GM19467 (cell line): ENCODE measurements around the gene NPAS2.

Experiments
- ATAC-seq: cut with Tn5 transposase; IDR thresholded peaks from one replicate; pipeline ENCODE4 v1.9.1; 2021; ENCODE audit warnings: mild to moderate bottlenecking, moderate library complexity; ENCODE audit not compliant: unreplicated experiment

Gene NPAS2

DNA sequence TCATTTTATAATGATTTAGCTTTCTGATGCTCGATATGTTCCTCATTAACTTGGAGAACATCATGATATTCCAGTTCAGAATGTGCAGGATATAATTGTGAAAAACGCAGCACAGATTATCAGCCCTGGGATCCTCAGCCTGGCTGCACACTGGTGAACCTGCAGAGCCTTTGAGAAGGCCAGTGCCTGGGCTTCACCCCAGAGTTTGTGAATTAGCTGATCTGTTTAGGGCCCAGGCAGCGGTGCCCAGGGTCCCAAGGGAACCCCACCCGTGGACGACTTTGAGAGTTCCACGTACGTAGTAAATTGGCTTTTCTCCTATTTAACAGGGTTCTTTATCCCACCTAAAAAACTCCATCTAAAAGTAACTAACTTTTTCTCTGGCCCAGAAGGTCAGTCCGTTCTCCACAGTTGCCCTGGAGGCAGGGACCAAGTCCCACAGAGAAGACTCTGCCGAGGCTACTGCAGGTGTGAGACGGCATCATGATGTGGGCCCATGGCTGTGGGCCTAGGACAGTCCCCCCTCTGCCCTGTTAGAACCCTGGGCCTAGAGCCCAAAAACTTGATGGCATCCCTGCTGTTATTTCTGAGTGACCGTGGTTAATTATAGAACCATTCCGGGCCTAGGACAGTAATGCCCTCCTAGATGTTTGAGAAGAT lies 142.6 kb downstream of the NPAS2 start:
- no peak for ATAC-seq

DNA sequence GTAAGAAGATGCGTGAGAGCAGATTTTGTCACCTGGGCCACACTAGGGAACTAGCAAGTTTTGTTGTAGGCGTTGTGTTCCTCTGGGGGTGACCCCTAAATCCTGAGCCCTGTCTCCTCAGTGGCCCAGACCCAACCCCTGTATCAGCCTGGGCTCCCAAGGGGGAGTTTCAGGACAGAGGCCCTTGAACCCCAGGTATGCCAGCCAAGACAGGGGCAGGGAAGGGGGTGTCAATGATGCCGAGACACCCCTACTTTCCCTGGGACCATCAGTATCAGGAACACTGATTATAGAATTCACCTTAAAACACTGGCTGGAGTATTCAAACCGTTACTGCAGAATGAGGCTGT lies 143.1 kb downstream of the NPAS2 start:
- no peak for ATAC-seq

DNA sequence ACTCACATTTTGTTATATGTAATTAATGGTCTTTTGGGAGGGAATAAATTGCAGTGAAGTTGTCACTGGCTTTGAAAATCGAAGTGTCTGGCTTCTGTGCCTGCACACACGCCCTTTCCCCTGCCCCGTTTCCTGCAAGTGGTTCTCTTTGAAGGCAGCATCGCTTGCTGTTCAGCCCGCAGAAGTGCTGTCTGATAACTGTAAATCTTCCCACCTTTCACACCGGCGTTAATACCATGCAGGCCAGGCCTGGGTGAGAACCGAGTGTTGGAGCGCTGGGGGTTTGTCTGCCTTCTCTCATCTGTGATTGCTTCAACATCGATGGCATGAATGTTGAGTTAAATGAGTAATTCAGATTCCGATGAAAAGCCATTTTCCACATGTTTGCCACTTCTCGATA lies 144.3 kb downstream of the NPAS2 start:
- ATAC-seq: no peak

DNA sequence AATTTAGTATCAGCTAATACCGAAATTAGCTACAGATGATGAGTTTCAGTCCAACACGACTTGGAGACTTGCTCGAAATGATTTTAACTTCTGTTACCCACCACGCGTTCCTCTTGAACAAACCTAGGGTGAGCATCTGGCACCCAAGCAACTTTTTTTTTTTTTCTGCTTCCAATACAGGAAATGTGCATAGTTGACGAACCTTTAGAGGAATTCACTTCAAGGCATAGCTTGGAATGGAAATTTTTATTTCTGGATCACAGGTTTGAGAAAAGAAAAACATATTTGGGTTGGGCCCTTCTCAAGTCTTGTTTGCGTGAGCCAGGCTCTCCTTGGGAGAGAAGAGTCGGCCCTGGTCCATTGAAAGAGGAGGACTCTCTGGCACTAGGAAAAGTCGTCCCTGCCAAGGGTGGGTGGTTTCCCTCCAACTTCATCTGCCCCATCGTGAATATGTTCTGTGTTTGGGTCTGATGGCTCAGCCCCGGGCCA lies 144.8 kb downstream of the NPAS2 start:
- no peak for ATAC-seq

DNA sequence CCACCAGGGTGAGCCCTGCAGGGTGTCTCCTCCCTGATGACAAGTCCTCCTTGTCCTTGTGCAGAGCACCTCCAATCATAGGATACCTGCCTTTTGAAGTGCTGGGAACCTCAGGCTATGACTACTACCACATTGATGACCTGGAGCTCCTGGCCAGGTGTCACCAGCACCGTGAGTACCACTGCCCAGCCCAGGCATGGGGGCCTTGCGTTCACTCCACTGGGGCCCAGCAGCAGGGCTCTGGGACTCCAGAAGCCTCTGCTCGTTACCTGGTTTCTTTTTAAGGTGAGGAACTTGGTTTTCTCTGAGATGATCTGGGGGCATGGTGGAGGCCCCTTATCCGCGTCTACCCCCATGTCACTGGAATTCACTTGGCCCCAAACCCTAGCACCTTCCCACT lies 145.7 kb downstream of the NPAS2 start:
- no peak for ATAC-seq

DNA sequence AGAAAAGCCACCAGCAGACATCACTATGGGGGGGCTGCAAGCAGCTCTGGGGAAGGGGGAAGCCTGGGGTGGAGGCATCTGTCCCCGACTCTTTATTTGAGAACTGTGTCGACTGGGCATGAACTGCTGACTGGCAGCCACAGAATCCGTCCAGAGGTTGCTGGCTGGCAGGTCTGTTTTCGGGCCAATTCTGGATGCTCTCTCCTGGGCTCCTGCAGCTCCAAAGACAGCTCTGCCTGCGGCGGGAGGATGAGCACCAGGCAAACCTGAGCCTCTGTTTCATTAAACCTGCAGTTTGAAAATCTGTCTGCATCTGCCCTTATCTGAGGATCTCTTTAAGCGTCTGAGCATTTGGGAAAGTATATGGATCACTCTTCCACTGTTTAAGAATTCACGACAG lies 147.8 kb downstream of the NPAS2 start:
- ATAC-seq: no peak

DNA sequence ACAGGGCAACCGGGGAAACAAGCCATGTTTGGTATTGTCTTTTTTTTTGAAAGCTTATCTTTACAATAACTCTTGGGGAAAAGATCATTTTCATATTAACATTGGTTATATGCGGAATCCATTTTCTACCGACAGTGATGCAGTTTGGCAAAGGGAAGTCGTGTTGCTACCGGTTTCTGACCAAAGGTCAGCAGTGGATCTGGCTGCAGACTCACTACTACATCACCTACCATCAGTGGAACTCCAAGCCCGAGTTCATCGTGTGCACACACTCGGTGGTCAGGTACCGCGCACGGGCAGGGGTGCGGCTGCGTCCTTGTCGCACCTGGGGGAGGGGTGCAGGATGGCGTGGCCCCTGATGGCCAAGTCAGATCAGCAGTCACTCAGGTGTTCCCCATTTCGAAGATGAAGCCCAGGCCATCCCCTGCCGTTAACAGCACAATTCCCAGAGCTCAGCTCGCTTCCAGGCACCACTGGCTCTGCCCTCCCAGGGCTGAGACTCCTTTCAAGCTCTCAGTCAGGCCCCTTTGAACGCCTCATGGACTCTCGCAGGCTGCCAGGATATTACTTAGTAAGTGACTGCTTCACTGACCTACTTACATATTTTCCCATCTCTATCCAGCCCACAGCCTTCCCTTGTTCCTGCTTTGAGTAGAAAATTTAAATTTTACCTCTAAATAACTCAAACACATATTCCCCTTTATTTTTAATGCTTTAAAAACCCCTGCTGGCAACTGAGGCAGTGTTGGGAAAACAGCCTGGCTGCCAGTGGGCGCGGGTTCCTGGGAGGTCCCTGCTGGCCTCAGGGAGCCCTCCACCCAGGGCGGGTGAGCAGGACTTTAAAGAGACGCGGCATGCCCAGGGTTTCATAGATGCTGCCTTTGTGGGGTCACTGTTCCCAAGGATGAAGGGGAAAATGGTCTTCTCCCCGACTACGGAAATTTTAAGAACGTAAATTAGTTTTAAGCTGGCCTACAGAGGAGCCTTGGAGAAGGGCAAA lies 148.5 kb downstream of the NPAS2 start:
- ATAC-seq: no peak

DNA sequence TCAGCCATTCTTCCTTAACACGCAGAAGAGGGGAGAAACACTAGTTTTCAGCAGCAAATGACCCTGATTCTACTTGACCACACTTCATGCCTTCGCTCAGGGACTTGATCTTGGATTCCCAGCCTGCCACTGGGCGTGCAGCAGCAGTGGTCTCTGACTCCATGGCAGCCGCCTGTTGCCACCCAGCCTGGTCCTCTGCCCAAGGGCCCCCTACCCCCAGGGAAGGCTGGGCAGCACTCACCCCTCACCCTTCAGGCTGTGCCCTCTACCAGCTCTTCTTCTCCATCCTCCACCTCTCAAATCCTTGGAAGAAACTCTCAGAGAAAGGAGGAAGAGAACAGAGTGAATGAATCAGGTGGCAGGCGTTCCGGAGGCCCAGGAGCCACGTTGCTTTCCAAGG lies 150.1 kb downstream of the NPAS2 start:
- ATAC-seq: no peak

DNA sequence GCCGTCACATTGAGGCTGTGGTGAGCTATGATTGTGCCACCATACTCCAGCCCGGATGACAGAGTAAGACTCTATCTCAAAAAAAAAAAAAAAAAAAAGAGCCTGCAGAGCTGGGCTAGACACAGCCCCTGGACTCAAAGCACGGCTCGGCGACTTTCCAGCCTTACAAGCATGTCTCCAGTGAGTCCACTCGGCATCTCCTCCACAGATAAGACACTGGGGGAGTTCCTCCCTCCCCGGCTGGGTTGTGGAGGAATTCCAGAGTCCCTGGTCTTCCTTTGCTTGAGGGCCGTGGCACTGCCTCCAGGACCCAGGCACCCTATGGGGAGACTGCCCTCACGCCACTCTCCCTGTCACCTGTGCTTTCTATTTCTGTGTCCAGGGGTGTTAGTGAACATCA lies 151.3 kb downstream of the NPAS2 start:
- ATAC-seq: no peak

DNA sequence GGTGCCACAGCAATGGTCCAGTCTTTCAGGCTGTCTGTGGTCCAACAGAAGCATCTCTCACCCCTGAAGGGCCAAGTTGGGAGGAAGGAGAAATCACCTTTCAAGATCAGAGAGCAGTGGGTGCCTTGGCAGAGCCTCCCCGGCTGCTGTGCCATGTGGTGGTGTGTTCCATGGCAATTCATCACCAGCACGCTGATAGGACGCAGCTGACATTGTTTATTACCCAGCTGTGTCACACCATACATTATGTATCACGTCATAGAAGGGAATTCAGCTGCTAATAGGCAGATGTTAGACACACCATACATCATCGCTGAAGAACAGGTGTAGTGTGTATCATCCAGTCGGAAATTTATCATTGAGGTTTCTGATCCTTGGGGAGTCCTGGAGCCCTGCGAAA lies 152.5 kb downstream of the NPAS2 start:
- no peak for ATAC-seq

DNA sequence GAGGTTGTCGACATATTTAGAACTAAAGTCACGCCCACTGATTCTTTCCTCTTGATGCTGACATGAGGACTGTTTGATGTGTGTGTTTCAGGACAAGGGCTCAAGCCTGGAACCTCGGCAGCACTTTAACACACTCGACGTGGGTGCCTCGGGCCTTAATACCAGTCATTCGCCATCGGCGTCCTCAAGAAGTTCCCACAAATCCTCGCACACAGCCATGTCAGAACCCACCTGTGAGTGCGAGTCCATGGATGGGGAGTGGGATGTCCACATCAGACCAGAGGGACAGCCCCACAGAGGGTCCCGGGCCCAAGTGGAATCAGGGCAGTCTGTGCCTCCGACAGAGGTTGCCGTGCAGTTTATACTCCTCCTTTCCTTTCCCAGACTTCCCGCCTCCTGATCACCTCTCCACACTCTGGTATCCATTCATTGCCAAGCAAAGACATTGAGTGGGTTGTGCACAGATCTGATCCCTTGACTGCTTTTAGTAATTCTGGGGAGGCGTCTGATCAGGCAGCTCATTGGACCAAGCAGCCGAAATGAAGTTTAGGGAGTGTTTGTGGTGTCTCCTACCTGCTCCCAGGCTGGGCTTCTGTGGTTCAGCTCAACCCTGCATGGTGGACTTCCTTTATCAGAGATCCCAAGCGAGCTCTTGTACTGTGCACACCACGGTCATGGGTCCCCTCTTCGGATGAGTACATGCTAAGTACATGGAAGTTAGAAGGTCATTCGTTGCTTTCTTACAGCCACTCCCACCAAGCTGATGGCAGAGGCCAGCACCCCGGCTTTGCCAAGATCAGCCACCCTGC lies 155.0 kb downstream of the NPAS2 start:
- ATAC-seq: no peak

DNA sequence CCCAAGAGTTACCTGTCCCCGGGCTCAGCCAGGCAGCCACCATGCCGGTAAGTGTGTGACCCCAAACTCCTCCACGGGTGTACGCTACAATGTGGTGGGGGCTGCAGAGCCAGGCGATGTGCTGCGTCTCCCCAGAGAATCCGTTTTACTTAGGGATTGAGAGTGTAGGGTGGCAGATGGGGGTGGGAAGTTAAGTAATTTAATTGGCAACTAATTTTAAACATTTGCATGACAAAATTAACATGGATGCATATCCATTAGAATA lies 155.5 kb downstream of the NPAS2 start:
- ATAC-seq: no peak

DNA sequence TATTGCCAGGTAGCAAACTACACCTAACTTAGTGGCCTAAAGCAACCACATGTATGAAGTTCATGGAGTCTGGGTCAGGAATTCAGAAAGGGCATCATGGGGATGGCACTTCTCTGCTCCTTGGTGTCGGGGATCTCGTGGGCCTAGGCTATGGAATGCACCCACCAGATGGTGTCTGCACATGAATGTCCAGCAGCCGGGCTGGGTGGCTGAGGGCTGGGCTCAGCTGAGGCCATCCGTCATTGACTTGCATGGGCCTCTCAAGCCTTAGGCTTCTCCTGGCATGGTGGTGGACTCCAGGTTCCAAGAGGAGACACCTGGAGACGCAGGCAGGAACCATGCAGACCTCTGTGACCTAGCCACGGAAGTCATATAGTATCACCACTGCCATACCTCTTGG lies 156.1 kb downstream of the NPAS2 start:
- no peak for ATAC-seq

DNA sequence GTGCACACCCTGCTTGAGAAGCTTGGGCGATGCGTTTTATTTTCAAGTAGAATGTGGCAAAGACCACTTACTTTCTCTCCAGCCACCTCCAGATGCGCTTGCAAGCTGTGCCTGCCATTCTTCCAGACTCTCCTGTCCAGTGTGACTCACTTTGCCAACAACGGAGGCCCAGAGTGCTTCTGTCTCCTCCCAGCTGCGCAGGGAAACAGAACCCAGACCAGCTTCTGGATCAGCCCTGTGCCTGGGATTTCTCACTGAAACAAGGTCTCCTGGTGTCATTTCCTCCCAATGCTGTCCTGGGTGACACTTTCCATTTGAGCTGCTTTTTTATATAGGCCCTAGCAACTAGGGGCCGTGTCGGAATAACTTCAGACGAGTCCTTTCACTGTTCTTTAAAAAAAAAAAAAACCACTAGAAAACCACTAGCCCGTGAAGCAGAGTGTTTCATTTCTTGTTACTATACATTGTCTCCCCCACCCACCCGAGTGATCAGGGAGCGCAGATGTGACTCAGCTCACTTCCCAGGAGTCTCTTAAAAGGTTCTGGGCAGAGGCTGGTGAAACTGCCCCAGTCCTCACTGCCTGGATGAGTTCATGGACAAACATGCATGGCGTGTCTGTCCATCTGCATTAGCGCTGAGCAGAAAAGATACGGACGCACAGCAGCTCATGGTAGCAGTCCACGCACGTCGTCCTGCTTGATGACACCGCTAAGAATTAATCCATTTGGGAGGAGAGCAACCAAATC lies 156.9 kb downstream of the NPAS2 start:
- ATAC-seq: peak; percentile 67

DNA sequence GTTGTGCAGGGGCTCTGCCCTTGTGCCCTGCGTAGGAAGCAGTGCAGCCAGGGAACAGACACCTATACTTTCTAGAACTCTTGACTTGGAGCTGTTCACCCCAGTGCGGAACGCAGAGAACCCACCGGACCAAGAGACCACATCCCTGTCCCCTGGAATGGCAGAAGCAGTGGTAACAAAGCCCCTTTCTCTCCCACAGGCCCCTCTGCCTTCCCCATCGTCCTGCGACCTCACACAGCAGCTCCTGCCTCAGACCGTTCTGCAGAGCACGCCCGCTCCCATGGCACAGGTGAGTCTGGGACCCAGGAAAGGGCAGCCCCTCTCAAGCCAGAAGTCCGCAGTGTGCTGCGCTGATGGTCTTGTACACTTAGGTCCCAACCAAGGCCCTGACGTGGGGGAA lies 157.6 kb downstream of the NPAS2 start:
- ATAC-seq: no peak

DNA sequence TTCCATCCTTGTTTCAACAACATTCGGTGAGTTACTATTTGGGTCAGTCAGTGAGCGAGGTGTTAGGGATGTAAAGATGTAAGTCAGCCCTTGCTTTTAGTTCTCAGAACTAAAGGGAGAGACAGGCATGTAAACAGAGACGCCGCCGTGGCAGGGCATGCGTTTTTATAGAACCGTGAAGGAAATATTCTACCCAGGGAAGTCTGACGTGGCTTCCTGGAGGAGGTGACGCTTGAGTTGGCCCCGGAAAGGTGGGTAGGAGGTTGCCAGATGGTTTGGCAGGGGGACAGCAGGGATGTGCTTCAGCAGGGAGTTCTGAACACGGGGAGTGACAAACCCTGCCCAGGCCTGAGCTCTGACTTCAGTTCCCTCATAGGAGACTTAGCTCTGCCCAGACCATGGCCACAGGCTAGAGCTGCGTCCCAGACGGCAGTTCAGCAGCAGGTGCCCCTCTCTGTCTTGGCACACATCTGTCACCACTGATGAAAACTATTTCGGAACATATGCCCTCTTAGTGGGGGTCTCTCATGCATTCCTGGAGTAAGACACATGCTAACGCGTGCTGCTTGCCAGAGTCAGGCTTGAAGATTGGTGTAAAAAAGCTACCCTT lies 158.7 kb downstream of the NPAS2 start:
- ATAC-seq: no peak

DNA sequence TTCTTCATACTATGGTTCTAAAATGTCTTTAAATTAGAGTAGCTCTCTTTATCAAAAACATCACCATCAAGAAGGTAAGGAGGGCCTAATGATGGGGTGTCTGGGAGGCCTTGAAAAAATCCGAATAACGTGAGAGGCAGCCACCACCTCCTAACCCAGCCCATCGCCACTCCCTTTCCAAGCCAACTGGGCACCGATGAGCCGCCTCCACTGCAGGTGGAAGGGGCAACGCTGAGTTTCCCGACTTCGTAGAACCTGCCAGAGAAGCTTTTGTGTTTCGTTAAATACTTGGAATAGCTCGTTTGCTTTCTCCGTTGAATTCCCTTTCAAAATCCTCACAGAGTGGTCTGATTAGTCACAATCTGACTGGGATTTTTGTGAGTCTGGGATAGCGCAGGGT lies 160.1 kb downstream of the NPAS2 start:
- ATAC-seq: no peak

DNA sequence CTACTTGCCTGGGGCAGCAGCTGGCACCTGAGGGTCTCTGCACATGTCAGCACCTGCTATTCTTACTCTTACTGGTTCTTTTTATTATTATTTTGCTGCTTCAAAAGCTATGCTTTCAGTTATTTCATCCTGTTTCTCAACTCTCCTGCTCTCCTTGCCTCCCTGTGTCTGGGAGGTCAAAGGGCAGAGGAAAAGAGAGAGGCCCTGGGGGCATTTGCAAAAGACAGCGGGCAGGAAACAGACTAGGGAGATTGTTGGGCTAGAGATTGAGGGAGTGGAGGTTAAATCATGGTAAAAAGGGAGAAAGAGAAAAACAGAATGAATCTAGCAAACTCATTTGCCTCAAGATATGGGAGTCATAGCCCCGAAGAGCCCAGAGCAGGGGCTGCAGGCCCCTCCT lies 161.1 kb downstream of the NPAS2 start:
- ATAC-seq: no peak

DNA sequence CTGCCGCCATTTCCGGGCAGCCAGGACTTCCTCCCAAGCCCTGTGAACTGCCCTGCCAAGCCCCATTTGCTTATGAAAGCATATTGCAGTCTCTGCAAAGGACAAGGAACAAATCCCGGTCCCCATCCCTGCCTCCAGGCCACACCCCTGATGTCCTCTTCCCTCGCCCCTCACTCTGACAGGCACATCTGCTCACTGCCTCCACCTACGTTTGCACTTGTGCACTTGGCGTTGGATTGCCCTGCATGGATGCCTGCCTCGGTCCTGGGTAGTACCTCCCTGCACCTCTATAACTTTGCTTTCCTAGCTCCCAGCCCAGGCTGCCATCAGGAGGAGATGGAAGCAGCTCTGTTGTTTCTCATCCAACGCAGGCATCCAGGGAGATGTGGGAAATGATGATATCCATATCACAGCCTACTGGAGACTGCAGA lies 162.5 kb downstream of the NPAS2 start:
- ATAC-seq: no peak

DNA sequence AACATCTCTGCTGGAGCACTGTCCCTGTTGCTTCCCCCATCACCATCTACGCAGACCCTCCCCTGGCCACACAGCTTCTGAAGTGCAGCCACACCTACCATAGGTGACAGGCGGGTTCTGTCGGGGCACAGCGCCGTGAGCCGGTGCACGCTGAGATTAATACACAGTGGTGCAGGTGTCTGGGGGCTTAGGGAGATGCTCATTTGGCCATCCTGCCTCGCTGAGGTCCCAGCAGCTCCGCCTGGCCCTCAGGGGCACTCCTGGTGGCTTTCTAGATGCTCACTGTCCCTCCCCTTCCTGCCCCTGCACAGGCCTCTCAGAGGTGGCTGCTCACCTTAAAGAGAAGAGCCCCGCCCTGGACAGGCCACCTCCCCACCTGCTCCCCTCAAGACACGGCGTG lies 163.3 kb downstream of the NPAS2 start:
- no peak for ATAC-seq
